Measurements from ENCODE around the gene GLDN. TPM values are rescaled to one million over a fixed set of nuclear protein-coding genes. Genes with fewer than 3 reads are reported as not detected.
A peak's percentile ranks its signal among the peaks of the same experiment; 100 is the strongest.

The GLDN gene
- total and polyA plus RNA-seq, 2 of the 4 experiments (the other 2 are of a cell fraction), result under 0.01 TPM; not detected in 1

DNA sequence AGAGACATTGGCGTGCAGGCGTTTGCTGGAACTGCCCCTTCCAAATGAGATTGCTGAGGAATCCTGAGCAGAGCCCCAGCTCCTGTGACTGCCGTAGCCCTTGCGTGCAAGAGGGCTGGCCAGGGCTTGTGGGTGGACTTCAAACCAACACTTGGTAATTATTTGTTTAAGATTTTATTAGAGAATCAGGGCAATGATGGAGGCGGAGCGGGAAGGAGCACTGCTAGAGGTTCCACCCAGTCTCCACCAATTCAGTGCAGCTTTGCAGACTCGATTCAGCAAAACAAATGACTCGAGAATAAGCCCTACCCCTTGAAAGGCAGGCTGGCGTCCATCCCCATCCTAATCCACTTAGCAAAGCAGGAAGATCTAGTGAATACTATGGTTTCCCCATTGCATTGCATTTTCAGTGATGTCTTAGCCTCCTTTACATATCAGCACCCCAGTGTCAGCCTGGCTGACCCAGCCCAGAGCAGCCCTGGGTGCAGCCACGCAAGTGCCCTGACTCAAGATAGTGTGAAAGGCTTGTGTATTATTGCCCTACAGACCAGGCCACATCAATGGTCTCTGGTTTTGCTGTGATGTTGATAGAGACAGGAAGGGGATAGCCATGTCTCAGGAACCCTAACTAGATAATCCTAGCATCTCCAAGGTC is 26.0 kb downstream of the GLDN start:
- Histone ChIP-seq H3K18ac (ENCODE audit: low read depth, low read length) (peak overlapping the region; percentile 44), H3K79me1 (ENCODE audit: low read depth in 1 of 2, low read length in 2 of 2) (no peaks in the 10 kb centered on the region), H2AK9ac (replicated peaks; ENCODE audit: low read depth, low read length, poor library complexity) (no peak overlapping the region), H3K14ac (replicated peaks; ENCODE audit: low read depth, low read length) (no peak overlapping the region), H3K23ac (ENCODE audit: low read depth, low read length) (no peak overlapping the region), H2AFZ (replicated peaks; ENCODE audit: low read length, poor library complexity) (peak overlapping the region; percentile 63), H4K91ac (ENCODE audit: insufficient read depth, low read depth, low read length) (no peak overlapping the region; the same call in 1 of the 2 replicates), H3K36me3 (ENCODE audit: control insufficient read depth, insufficient read depth, low read length) (no peaks in the 10 kb centered on the region), H3K9me3 (ENCODE audit: control insufficient read depth, insufficient read depth, low read length) (no peaks in the 10 kb centered on the region), H3K4me1 (ENCODE audit: control insufficient read depth, insufficient read depth, low read length) (peaks cover 23% of the 10 kb centered on the region), H2AK5ac (ENCODE audit: low read depth, low read length) (peak overlapping the region; percentile 56), H4K8ac (ENCODE audit: low read depth in 2 of 2, low read length in 2 of 2) (no peak overlapping the region), H2BK20ac (ENCODE audit: low read depth, low read length) (peak overlapping the region; percentile 17; the same call in 1 of the 2 replicates), H3K9ac (ENCODE audit: low read depth, low read length) (no peak overlapping the region), H3K4me3 (ENCODE audit: insufficient read depth, low read depth, low read length) (no peak overlapping the region), H3K27me3 (ENCODE audit: control insufficient read depth, insufficient read depth, low read length) (peaks cover 19% of the 10 kb centered on the region), H3K9me1 (ENCODE audit: insufficient read depth, low read length) (peaks cover 10% of the 10 kb centered on the region), H4K5ac (ENCODE audit: low read depth, low read length) (peak overlapping the region; percentile 9; the same call in 1 of the 2 replicates), H3K27ac (ENCODE audit: insufficient read depth, low read length) (peak overlapping the region; percentile 96; the same call in 1 of the 2 replicates), H4K20me1 (ENCODE audit: insufficient read depth, low read length) (peaks cover 11% of the 10 kb centered on the region; the same call in 1 of the 2 replicates), H3K4me2 (ENCODE audit: low read depth, low read length) (no peak overlapping the region), H3K56ac (ENCODE audit: extremely low read depth, insufficient read depth, low read length) (no peak overlapping the region), H2BK5ac (ENCODE audit: low read depth, low read length, poor library complexity, severe bottlenecking) (no peak overlapping the region), H3K4ac (ENCODE audit: low read depth, low read length) (peak overlapping the region; percentile 19; the same call in 1 of the 2 replicates), H2BK120ac (ENCODE audit: low read depth, low read length) (peak overlapping the region; percentile 4; the same call in 1 of the 2 replicates), H2BK15ac (ENCODE audit: low read depth, low read length) (peak overlapping the region; percentile 2; the same call in 1 of the 3 replicates)
- ChIA-PET POLR2A (ENCODE audit: unreplicated experiment) (no interaction called here), CTCF (interaction anchor here (1.2 to 1.6 kb wide), 2 partner anchors 35 to 86 kb away, joined by 5 to 9 read pairs; no protein-coding TSS in a partner anchor)
- intact Hi-C loops (cut with micrococcal nuclease), result no loop called here
- WGBS, 2 experiments (ENCODE audit: extremely low coverage in 2 of 2, insufficient read length in 1 of 2), result 88% methylated on average over 3 of the region's 10 CpGs; no CpG with 5 or more reads in 1 of the 2 experiments
- no peak for DNase-seq
- in situ Hi-C loops (cut with MboI; ENCODE audit: low sequenced_read_pairs), result no loop called here
- dilution Hi-C loops (cut with HindIII; ENCODE audit: low sequenced_read_pairs, unreplicated experiment), result no loop called here
- no TSS peak for BruUV-seq (replicated peaks)
- no peak for ATAC-seq (ENCODE audit: low read depth)
- TF ChIP-seq CHD1 (IDR thresholded peaks at IDR 0.05; ENCODE audit: low read depth, low read length) (no peak), NFE2L2 (IDR thresholded peaks at IDR 0.05; ENCODE audit: low read depth, low read length) (no peak), SMC3 (IDR thresholded peaks at IDR 0.05; ENCODE audit: low read depth, low read length) (no peak), MXI1 (IDR thresholded peaks at IDR 0.05; ENCODE audit: borderline replicate concordance, low read depth, low read length) (no peak), POLR2A (IDR thresholded peaks at IDR 0.05; ENCODE audit: low read depth, low read length) (no peak), MAZ (IDR thresholded peaks at IDR 0.05; ENCODE audit: borderline replicate concordance, low read depth, low read length) (no peak), RAD21 (IDR thresholded peaks at IDR 0.05; ENCODE audit: low read length) (no peak), CEBPB (IDR thresholded peaks at IDR 0.05; ENCODE audit: low read depth, low read length) (no peak), MAFK (IDR thresholded peaks at IDR 0.05; ENCODE audit: low read depth, low read length) (no peak), RFX5 (IDR thresholded peaks at IDR 0.05; ENCODE audit: low read depth, low read length) (no peak), RCOR1 (IDR thresholded peaks at IDR 0.05; ENCODE audit: insufficient replicate concordance, low read length) (no peak), FOS (IDR thresholded peaks at IDR 0.05; ENCODE audit: low read depth, low read length) (no peak), BHLHE40 (IDR thresholded peaks at IDR 0.05; ENCODE audit: low read depth, low read length) (no peak)
- TF ChIP-seq, protein P1, sequence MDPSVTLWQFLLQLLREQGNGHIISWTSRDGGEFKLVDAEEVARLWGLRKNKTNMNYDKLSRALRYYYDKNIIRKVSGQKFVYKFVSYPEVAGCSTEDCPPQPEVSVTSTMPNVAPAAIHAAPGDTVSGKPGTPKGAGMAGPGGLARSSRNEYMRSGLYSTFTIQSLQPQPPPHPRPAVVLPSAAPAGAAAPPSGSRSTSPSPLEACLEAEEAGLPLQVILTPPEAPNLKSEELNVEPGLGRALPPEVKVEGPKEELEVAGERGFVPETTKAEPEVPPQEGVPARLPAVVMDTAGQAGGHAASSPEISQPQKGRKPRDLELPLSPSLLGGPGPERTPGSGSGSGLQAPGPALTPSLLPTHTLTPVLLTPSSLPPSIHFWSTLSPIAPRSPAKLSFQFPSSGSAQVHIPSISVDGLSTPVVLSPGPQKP (IDR thresholded peaks at IDR 0.05; ENCODE audit: borderline replicate concordance, low read depth, low read length), result no peak
- TF ChIP-seq, protein P2, sequence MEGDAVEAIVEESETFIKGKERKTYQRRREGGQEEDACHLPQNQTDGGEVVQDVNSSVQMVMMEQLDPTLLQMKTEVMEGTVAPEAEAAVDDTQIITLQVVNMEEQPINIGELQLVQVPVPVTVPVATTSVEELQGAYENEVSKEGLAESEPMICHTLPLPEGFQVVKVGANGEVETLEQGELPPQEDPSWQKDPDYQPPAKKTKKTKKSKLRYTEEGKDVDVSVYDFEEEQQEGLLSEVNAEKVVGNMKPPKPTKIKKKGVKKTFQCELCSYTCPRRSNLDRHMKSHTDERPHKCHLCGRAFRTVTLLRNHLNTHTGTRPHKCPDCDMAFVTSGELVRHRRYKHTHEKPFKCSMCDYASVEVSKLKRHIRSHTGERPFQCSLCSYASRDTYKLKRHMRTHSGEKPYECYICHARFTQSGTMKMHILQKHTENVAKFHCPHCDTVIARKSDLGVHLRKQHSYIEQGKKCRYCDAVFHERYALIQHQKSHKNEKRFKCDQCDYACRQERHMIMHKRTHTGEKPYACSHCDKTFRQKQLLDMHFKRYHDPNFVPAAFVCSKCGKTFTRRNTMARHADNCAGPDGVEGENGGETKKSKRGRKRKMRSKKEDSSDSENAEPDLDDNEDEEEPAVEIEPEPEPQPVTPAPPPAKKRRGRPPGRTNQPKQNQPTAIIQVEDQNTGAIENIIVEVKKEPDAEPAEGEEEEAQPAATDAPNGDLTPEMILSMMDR (conservative IDR thresholded peaks at IDR 0.05; ENCODE audit: low read depth, low read length), result no peak
